Body of pancreas (tissue), 4 donors: ENCODE measurements around the gene SDC3.

Source experiments
- POLR2A ChIP-seq, 3 donors: fragments of 450-650 bp; IDR thresholded peaks; one replicate each; pipeline ENCODE4 v1.6.1; 2016; ENCODE audit warnings: antibody characterized with exemption in 3 of 3, mild to moderate bottlenecking in 2 of 3
- TF ChIP-seq, protein P1 (sequence below), 7 experiments: fragments of 450-650 bp in 4 of 7; fragments of 200-600 bp in 3 of 7; sonication (generic) in 3 of 7; IDR thresholded peaks; one replicate each; pipeline ENCODE4 v1.5.1; 2016 to 2019; ENCODE audit warnings: antibody characterized with exemption in 7 of 7

DNA sequence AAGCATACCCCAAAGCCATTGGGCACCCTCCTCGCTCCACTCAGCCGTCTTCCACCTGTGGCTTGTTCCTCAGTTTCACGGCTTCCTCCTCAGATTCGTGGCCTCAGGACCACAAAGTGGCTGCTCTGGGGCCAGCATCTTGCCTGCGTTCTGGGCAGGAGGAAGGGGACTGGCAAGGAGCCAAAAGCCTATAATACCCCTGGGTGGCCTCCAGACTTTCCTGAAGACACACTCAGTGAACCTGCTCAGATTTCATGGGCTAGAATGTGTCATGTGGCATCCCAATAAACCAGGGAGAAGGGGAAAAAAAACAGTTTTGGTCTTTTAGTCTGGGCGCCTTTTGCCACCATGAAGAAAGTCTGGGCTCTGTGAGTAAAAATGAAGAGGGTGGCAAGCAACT is 62.0 kb downstream of the SDC3 start:
- TF ChIP-seq, protein P1, sequence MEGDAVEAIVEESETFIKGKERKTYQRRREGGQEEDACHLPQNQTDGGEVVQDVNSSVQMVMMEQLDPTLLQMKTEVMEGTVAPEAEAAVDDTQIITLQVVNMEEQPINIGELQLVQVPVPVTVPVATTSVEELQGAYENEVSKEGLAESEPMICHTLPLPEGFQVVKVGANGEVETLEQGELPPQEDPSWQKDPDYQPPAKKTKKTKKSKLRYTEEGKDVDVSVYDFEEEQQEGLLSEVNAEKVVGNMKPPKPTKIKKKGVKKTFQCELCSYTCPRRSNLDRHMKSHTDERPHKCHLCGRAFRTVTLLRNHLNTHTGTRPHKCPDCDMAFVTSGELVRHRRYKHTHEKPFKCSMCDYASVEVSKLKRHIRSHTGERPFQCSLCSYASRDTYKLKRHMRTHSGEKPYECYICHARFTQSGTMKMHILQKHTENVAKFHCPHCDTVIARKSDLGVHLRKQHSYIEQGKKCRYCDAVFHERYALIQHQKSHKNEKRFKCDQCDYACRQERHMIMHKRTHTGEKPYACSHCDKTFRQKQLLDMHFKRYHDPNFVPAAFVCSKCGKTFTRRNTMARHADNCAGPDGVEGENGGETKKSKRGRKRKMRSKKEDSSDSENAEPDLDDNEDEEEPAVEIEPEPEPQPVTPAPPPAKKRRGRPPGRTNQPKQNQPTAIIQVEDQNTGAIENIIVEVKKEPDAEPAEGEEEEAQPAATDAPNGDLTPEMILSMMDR (IDR thresholded peaks at IDR 0.05) = no peak
- TF ChIP-seq POLR2A (IDR thresholded peaks at IDR 0.05) = no peak
